Renal cortex interstitium (tissue), 11 donors: ENCODE data around the gene USP24. TPM values are rescaled to one million over a fixed set of nuclear protein-coding genes. Genes with fewer than 3 reads are reported as not detected.

Source experiments
- DNase-seq, 11 donors: peaks; one replicate each; pipeline ENCODE4 v3.0.0-alpha.2; 2013; ENCODE audit warnings: low read depth in 9 of 11, low spot score in 4 of 11; ENCODE audit errors: extremely low read depth in 1 of 11
- polyA plus RNA-seq, 3 donors: library from polyadenylated mRNA; unstranded; fragments of 120-200 nt; gene quantifications; one replicate each; pipeline ENCODE4 v1.2.1, GENCODE V29; 2013; ENCODE audit not compliant: insufficient read length in 3 of 3

Gene USP24
- polyA plus RNA-seq, 3 donors: 41.3 to 55.4 (median 48.5) TPM

DNA sequence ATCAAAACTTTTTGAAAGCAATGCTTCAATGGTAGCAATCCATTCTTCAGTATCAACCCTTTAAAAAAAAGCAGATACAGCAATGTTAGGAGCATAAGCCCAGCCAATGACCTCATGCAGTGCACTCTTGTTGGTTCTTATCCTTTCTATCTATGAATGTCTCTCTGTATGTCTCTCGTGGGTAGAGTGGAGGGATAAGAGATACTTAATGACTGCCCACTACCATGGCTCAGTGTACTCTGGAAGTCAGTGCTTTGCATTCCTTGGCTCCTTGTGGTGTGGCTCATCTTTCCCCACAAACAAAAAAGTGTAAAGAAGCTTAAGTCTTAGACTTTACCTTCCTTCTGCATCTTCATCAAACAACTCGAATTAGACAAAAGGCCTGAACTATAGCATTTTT, 125.5 kb downstream of the USP24 start:
- no peak for DNase-seq

GRCh38 chr1:55088413-55088812, 126.8 kb downstream of the USP24 start:
- no peak for DNase-seq

GRCh38 chr1:55087439-55087838, 127.7 kb downstream of the USP24 start:
- DNase-seq: no peak

DNA sequence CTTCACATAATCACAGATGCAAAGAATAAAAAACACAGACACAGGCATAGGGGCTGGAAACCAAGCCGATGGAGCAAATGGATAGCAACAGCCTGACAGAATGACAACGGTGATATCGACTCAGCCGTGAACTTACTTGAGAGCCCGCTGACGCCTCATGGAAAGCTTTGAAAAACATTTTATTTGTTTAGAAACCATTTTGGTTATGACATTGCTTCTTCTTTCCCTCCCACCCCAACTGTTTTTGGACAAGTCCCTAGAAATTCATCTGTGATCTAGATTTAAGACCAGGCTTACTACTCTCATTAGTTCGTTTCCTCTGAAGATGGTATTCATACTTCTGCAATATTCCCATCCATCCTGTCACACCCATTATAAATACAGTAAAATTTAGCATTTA, 130.9 kb downstream of the USP24 start:
- no peak for DNase-seq

DNA sequence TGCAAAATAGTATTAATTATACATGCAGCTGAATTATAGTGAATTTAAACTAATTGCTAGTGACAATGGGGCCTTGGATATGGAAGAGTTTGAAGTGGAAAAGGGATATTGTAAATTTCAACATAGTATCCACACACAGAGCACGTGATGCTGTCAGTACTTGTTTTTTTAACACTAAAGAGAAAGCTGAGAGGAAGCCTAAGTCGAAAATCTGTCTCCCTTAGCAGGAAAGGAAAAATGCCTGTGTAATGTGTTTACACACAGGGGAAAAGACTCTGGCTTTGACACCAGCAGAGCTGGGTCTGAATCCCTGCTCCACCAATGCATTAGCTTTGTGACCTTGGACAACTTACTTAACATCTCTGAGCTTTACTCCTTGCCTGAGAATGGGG, 133.3 kb downstream of the USP24 start:
- no peak for DNase-seq

DNA sequence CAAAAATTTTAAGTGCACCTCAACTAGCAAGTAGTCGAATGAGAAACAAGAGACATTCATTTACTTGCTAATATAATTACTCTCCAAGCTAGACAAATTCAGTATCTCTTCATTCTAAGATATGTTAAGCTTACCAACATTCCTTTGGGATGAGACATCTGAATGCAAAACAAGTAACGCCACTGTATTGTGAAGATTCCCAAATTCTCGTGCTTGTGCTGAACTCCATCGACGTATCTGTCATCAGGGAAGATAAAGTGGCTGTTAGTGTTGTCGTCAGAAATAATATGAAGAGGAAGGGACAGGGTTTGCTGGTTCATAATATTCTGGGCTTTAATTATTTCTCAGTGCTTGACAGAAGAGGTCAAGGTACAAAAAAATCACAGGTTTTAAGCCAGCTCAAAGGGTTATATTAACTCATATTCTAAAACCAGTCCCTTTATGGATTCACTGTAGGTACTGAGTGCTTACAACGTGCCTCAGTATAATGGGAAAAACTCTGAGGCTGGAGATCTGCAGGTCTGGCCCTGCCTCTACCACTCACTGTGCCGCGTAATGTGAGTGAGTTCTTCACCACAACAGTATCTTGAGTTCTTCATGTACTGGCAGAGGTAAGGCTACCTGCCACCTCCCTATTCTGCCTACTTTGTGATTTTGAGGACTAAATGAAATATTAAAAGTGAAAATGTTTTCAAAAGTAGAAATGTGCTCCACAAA, 133.8 kb downstream of the USP24 start:
- DNase-seq: no peak

DNA sequence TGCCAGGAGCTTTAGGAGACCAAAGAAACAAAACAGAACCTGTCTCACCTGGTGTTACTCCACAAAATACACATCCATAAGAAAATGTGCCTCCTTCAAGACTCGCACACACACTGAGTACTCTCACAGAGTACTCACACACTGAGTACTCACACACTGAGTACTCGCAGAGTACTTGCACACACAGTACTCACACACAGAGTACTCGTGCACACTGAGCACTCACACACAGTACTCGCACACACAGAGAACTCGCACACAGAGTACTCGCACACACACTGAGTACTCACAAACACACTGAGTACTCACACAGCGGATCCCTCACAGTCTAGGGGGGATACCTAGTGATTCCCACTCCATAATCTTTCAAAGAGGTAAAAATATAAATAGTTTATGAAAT, 135.5 kb downstream of the USP24 start:
- no peak for DNase-seq

- DNase-seq: no peak
Measured at GRCh38 chr1:55078470-55078869, 136.7 kb downstream of the USP24 start.

DNA sequence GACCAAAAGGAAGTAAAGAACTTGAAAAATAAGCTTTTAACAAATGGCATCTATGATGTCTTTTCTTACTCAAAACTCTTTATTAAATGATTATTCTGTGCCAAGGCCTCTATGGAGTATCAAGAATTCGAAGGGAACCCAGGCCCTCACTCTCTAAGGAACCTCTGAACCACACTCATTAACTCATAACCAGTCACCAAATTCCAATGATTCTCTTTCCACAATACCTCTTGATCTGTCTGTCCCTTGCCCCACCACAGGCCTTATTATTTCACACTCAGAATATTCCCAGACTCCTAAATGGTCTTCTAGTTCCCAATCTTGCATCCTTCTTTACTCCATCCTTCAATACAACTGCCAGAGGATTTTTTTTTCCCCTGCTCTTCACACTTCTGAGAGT, 138.8 kb downstream of the USP24 start:
- DNase-seq: no peak

DNA sequence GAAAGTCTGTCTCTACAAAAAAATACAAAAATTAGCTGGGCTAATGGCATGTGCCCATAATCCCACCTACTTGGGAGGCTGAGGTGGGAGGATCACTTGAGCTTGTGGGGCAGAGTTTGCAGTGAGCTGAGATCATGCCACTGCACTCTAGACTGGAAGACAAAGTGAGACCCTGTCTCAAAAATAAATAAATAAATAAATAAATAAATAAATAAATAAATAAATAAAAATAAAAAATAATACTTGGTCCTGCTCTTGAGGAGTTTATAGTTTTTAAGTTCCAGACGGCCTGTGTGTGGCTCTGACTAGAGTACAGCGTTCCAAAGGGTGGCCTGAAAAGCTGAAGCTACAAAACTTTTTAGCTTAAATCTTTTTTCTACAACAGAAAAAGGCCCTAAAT, 140.7 kb downstream of the USP24 start:
- DNase-seq: no peak

DNA sequence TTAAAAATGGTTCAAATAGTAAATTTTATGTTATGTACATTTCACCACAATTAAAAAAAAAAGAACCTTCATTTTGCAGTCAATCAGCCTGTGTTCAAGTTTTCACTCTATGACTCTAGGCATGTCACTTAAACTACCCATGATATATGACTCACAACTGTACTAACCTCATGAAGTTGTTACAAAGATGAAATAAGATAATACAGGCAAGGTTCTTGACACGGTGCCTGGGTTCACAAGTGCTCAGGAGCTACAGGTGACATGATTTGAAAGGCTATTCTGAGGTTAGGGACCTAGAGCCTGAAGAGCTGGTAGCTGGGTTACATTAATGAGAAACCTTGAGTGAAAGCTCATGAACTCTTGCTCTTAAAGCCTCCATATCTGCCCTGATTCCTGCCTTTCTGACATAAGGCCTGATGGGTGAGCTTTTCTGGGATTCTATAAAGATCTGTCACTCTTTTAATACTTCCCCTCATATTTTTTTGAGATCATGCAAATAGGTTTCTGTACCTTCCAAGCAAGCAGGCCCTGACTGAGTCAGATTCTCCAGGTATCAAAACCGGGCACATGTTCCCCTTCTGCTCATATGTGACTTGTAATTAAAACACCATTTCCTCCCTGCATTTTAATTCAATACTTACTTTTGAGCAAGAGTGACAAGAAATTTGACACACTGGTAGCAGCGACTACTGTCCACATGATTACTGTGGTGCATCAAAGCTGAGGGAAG, 141.8 kb downstream of the USP24 start:
- no peak for DNase-seq

- DNase-seq: peak in 7 of 11 donors; percentile 4 to 47 (median 16)
Measured at GRCh38 chr1:55071477-55071876, 143.7 kb downstream of the USP24 start.

DNA sequence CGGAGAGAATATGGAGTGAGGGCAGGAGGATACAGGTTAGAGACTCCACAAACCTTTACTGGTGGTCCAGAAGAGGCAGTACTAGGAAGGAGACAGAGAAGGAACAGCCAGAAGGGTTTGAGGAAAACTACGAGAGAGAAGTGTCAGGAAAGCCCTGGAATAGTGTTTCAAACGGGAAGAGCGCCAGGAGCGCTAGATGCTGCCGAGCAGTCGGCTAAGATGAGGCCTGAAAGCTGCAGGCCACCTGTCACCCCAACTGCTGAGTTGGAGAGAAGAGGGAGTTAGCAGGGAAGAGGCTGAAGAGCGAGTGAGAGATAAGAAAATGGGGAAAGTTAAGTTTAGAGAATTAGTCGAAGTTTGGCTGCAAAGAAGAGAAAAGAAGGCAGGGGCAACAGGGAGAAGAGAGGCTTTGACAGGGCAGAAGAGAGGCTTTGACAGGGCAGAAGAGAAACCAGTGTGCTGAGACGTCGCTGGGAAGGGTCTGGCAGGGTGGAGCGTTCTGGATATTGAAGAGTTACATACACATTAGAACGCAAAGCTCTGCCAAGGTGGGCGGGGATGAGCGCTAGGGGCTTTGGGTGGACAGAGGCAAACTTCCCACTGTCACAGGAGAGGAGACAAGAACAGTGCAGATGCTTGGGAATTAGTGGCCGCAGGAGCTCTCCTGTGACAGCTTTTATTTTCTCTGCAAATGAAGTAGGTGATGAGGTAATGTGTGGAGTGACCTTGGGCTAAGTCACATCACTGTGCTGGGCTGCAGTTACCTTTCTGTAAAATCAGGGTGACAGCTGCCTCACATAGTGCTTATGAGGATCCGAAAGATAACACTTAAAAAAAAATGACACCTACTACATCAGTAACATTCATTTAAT, 144.6 kb downstream of the USP24 start:
- DNase-seq: no peak

- DNase-seq: no peak
Measured at GRCh38 chr1:55069280-55069679, 145.9 kb downstream of the USP24 start.

GRCh38 chr1:55068638-55069037, 146.5 kb downstream of the USP24 start:
- DNase-seq: no peak

GRCh38 chr1:55067914-55068313, 147.2 kb downstream of the USP24 start:
- DNase-seq: no peak

GRCh38 chr1:55067022-55067778, 148.0 kb downstream of the USP24 start:
- DNase-seq: no peak

- no peak for DNase-seq
Measured at GRCh38 chr1:55065648-55066047, 149.5 kb downstream of the USP24 start.

DNA sequence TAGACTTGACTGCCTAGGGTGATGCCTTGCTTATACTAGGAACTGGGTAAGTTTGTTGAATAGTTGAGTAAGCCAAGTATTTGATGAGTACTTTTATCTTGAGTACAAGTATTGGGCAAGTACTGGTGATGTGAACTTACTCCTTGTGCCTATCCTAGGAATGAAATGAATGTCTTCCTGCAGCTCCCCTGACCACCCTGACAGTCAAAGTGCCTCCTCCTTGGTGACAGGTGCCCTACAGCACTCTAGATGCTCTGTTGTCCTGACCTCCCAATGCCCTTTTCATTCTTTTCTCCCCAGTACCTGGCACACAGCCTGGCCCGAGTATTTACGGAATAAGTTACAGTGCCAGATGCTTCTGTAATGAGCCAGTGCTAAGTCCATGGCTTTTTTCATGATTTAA, 150.3 kb downstream of the USP24 start:
- DNase-seq: no peak
